GM19463 (cell line): ENCODE results near the gene FOXS1.
A peak's percentile ranks its signal among the peaks of the same experiment; 100 is the strongest.

Experiments
- ATAC-seq: cut with Tn5 transposase; IDR thresholded peaks from one replicate; pipeline ENCODE4 v1.9.1; 2021; ENCODE audit warnings: mild to moderate bottlenecking, moderate library complexity; ENCODE audit not compliant: unreplicated experiment

FOXS1 gene

DNA sequence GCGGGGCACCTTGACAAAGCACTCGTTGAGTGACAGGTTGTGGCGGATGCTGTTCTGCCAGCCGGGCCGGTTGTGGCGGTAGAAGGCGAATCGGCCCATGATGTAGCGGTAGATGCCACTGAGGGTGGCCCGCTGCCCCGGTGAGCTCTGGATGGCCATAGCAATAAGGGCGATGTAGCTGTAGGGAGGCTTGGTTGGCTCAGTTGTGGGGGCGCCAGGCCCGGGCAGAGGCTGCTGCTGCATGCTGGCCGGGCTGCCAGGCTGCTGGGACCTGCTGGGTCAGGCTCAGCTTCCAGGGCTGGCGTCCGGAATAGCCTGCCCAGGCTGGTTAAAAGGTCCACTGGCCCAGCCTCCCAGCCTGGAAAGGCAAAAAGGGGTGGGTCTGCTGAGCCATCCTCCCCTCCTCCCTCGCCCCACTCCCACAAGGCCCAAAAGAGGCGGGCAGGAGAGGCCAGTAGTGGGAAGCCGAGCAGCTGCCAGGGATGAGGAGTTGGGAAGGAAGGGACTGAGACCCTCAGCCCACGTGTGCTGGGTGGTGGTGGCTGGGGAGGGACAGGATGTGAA, at the start of gene FOXS1:
Gene FOXS1, minus strand, starts transcription at position 305 of the 564 bp plus-strand sequence. Its CDS starts 62 bp downstream, at position 243.
- no peak for ATAC-seq

DNA sequence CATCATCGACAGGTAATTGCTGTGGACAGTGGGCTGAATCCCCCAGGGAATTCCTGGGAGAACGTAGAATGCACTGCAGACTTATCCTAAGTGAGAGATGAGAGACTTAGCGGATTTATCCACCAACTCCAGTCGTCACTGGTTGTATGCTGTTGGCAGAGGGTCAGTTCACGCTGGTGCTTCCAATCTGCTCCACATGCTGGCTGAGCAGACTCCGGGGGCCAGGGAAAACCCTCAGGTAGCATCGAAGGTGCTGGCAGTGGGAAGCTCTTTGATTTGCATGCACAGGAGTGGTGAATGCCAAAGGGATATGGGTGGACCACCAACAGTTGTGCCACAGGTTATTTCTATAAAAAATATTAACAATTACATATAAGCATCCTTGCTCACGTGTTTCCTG, 45.2 kb upstream of the FOXS1 start:
- no peak for ATAC-seq

DNA sequence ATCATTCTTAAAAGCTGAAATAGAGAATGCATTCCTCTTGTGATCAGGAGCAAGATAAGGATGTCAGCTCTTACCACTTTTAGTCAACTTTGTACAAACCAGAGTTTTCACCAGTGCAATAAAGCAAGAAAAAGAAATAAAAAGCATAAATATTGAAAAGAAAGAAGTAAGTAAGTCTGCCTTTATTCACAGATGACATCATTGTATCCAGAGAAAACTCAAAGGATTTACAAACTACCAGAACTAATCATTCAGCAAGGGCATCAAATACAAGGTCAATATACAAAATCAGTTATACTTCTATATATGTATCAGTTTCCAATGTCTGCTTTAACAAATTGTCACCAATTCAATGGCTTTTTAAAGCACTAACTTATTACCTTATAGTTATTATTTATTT, 38.4 kb upstream of the FOXS1 start:
- no peak for ATAC-seq

DNA sequence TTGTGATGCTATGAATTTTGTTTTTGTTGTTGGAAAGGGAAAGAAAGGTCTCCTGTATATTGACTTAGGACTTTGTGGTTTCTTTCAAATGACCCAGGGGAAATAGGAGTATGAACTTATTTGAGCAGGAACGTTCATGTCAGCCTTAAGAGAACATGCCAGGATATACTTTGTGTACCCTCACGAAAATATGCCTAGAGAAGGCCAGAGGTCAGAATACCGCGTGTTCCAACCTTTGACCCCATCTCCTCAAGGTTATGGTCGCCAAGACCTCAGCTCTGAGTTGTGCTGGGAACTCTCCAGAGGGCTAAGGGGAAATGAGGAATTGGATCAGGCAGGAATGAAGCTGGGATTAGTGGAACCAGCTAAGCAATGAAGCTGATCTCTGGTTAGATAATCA, 36.5 kb upstream of the FOXS1 start:
- no peak for ATAC-seq

DNA sequence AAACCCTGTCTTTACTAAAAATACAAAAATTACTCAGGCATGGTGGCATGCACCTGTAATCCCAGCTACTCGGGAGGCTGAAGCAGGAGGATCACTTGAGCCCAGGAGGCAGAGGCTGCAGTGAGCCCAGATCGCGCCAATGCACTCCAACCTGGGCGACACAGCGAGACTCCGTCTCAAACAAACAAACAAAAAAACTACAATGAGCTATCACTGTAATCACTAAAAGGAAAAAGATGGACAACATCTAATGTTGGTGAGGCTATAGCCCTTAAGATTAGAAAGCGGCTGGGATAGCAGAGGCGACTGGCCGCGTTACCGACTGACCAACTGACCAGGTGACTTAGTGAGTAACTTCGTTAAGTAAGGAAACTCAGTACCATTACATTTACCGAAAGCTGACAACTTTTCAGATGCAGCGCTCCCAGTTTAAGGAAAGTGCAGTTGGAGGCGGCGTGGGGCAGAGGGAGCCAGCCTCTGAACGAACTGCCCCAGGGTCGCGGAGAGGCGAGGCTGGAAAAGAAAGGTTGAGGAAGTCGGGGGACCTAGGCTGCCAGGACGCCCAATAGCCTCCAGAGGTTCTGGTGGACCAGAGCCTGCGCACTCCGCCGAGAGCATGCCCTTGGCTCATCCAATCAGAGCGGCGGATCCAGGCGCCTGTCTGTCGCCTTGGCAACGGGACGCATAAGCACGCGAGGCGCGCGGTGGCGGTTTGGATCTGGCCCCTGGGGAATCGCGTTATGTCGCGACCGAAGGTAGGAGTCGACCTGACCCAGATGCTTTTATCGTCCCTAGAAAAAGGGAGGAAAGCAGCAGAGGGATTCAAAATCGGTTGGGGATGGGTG, 34.0 kb upstream of the FOXS1 start:
- peak; percentile 93 for ATAC-seq

DNA sequence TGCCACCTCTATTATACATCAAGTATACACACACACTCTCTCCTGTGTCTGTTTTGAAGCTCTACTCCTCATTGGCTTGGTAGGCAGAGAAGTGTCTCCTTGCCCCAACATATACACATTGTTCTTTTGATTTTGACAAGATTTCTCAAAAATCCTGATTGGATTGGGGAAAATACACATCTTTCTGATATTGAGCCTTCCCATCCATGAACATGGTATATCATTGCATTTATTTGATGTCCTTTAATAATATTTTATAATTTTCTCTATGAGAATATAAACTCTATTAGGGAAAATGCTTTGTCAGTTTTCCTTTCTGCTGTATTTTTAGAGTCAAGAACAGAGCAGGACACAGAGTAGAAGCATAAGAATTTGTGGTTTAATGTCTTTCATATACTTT, 32.3 kb upstream of the FOXS1 start:
- ATAC-seq = no peak

DNA sequence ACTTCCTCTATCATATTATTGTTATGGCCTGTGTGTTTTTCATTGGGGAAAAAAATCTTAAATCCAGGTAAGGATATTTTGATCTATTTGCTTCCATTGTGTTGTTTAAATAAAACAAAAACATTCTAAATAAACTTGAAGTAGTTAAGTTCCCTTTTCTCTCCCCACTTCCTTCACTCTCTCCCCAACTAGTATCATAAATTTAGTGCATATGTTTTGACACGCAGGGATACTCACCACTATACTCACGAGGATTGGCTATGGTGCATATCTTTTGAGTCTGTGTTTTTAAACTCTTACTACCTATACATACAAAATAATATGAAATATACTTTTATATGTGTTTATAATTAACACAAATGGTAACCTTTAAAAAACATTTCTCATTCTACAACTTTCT, 30.3 kb upstream of the FOXS1 start:
- ATAC-seq = no peak

DNA sequence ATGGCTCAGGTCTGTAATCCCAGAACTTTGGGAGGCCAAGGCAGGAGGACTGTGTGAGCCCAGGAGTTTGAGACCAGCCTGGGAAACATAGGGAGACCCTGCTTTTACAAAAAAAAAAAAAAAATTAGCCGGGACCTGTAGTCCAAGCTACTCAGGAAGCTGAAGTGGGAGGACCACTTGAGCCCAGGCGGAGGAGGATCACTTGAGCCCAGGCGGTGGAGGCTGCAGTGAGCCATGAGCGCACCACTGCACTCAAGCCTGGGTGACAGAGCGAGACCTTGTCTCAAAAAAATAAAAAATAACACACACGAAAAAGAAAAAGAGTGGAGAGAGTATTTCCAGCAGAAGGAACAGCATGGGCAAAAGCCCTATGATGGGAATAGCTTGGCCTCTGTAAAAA, 27.0 kb upstream of the FOXS1 start:
- ATAC-seq = no peak

DNA sequence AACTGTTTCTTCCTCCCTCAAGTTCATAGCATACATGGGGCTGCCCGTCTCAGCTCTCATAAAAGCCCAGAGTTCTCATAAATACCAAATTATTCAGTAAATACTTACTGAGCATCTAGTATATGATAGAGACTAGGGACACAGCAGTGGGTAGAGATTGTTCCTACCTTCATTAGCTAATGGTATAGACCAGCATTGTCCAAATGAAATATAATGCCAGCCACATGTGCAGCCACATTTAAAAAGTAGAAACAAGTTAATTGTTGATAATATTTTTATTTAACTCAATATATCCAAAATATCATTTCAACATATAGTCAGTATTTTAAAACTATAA, 26.2 kb upstream of the FOXS1 start:
- no peak for ATAC-seq

DNA sequence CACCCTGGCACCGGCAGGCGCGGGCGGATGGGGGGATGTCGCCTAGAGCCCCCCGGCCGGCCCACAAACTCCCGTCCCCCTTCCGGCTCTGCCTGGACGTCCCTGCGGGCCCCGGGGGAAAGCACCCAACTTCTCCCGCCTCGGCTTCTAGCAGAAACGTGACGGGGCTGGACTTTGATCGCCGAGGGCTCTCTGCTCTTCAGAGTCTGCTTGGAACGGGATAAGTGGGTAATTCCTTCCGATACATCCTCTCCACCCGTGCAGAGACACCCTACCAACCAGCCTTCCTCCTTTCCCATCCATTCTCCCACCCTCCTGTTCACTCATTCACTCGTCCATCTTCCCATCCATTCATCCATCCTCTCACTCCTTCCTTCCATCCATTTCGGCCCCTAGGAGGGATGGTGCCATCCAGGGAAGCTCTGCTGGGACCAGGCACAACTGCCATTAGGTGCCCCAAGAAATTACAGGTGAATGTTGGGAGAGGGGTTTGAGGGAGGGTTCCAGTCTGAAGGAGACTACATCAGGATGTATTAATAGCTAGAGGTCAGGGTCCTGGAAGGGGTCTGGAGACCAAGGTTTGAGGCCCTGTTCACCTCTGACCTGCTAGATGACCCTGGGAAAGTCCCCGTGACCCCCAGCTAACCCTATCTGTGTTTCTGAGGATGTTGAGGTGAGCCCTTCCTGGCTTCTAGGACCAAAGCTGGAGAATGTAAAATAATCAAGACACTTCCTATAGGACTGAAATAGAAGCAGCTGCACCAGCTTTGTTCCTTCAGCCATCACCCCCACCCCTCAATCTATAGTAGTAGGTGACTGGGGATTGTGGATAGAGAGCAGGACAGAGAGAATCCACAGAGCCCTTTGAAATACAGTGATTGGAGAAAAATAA, 25.6 kb upstream of the FOXS1 start:
- ATAC-seq = no peak

DNA sequence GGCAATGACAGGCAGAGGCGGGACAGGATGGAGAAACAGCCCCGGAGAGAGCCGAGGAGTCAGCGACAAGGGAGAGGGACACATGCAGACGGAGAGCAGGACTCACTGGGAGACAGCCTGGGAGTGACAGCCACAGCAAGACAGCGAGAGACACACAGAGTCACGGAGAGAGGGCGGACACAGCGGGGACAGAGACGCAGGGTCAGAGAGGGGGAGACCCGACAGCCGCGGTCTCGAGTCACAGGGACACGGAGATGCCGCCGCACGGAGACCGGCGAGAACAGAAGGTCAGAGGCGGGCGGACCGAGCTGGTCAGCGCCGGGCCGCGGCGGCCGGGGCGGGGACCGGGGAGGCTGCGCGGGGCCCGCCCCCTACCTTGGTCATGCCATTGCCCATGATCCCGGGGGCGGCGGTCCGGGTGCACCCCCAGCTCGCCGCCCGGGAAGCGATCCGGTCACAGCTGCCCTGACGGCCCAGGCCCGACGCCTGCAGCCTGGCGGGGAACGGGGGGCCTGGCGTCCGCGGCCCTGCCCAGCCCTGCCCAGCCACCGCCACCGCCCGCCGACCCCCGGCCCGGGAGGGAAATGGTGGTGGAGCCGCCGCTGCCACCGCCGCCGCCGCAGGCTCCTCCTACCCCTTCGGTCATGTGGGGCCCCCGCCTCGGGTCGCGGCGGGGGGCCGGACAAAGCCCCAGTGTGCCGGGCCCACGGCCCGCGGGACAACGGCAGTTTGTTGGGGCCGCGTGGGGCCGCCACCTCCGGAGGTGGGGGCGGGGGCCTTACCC, 24.7 kb upstream of the FOXS1 start, which contains the start of the genes DUSP15 and TTLL9:
Gene DUSP15, minus strand, starts transcription at position 586 of the 784 bp plus-strand sequence. Its CDS starts 190 bp downstream, at position 396.
Gene TTLL9, plus strand, starts transcription at position 693 of the 784 bp plus-strand sequence. CDS start 493 bp downstream, outside the sequence.
- ATAC-seq = no peak

DNA sequence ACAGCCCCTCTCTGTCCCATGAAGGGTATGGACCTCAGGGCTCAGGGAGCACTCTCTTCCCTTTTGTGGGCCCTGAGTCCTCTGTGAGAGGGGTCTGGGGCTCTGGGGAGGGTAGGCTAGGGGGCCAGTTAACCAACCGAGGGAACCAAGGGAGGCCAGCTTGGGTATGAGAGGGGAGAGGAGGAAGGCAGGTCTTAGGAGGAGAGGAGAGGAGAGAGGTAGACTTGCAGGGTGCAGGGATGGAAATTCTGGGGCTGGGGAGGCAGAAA, 24.2 kb upstream of the FOXS1 start:
- ATAC-seq = no peak

DNA sequence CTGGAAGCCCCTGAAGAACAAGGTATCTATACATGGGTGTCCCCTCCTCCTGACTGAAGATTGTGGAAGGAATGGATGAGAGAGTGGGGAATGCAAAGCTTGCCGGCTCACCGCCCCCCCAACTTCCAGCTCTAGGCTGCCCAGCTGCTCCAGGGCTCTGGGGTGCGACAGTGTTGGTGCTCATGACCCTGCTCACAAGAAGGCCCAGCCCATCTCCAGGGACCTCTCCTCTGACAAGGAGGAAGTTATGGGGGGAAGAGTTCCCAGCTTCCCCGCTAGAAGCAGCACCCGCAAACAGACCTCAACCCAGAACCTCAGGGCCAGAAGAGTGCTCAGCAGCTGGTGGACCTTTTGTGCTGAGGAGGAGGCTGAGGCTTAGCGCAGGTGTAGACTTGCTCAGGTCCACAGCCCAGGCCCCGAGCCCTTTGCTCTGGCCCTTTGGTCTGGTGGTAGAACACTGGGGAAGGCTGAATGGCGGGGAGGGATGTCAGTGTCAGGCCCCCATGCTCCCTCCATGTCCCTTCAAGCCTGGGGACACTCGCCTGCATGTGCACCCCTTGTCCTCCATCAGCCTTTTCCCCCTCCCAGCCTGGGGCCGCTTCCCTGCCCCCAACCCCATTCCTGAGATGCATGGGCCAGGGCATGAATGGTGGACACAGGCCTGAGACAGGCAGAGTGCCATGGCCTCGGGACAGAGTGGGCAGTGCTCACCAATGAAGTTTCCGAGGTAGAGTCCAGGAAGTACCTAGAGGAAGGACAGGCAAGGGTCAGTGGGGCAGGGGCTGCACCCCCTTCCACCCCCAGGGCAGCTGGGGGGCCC, 23.7 kb upstream of the FOXS1 start:
- ATAC-seq = no peak

DNA sequence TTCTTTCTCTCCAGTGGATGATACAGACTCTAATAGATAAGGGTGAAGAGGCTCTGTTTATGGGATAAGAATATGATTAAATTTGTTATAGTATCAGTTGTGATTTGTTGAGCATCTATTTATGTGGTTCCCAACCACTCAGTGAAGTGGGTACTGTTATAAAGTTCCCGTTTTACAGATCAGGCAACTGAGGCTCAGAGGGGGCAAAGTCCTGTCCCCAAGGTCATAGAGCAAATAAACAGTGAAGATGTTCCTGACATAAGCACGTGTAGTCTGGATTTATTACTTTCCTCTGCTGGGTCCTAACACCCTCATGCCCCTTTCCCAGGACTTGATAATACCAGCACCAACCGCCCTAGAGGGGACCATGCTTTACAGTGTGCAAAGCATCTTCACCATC, 20.8 kb upstream of the FOXS1 start:
- ATAC-seq = no peak

DNA sequence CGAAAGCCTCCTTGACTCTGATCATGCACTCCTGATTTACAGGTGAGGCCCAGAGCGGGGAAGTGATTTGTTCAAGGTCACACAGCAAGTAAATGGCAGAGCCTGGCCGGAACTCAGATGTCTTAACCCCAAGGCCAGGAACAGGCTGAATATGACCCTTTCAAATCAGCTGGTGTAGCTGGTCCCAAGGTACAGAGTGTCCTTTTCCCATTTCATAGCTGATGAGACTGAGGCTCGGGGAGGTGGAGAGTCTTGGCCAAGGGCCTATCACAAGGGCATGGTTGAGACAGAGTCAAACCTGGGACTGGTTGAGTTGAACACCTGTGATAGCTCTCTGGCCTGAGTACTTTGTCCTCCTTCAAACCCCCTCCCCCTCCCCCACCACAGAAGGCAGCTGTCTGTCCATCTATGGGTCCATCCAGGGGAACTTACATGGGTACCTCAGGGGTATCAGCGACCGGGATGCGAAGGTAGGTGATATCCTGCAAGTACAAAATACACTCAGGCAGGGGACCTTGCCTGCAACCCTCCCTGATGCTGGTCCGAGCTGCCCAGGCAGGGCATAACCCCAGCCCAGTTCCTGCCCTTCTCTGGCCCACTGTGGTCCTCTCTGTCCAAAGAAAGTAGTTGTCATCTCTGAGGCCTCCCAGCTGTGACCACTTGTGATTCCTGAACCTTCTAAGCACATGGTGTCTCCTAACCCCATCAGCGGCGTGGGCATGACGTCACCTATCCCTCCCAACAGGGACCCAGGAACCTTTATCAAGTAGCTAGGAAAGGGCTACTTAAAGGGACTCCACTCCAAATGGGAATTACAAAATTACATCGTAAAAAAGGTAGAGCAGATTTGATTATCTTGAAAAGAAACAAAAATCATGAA, 19.4 kb upstream of the FOXS1 start:
- no peak for ATAC-seq

DNA sequence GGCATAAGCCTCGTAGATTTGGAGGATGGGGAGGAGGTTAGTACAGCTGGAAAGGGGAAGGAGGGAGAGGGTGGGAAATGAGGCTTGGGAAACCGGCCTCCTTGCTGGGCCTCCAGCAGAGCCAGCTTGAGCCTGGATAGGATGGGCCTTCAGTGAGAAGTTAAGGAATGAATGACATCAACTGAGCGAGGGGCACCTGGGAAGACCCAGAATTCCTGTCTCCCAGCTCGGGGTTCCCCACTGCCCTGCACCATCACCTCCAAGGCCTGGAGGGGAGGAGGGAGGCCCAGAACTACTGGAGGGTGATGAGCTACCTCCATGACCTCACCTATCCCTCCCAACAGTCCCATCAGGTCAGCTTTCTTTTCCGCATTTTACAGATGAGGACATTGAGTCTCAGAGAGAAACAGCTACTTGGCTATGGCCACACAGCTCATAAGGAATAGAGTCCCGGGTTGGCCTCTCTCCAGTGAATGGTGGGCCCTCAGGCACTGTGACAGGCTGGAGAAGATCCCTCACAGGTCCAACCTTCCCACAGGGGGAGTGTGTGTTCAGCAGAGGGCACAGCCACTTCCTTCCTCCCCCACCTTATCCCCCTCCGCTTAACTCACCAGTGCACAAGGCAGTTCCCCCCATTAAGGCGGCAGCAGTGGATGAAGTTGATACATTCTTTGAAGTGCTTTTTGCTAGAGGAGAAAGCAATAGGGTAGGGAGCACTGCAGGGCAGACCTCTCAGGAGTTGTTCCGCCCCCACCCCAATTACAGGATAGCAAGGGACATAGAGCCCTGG, 18.1 kb upstream of the FOXS1 start:
- no peak for ATAC-seq

DNA sequence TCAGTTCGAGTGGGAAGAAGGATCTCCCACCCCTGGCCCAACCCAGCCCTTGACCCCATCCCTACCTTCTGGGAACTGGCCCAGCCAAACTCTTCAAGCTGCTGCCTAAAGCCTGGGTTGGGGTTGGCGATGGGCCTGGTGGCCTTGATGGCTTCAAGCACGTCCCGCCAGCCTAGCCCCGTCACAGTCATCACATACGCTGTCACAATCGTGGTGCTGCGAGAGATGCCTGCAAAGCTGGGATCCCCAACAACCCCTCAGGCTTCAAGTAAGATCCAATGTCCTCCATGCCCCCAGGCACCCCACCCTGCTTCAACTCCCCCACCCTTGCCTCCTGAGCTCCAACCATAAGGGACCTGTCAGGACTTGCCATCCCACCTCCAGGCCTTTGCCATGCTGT, 17.1 kb upstream of the FOXS1 start:
- no peak for ATAC-seq

DNA sequence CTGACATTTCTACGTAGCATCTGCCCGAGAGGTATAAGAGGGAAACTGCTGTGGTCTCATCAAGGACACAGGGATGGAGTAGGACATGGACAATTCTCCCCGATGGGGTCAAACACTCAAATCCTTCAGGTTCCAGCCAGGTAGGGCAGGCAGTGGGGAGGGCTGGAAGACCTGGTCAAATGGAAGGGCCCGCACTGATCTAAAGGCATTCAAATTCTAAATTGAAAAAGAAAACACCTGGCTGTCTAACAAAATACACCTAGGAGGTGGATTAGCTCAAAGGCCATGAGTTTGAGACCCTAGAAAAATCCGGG, 16.7 kb upstream of the FOXS1 start:
- ATAC-seq = no peak
